OCI-LY1 (cell line): ENCODE data around the gene ABLIM3.

Experiments used
- H2AFZ ChIP-seq: fragments of 200-600 bp; sonication (generic), shearing (Covaris generic); 2 replicates; pipeline ENCODE4 v1.6.0; 2014; ENCODE audit warnings: antibody characterized with exemption, mild to moderate bottlenecking, low read length
- H3F3A ChIP-seq: fragments of 200-600 bp; sonication (generic), shearing (Covaris generic); 2 replicates; pipeline ENCODE4 v1.6.0; 2014; ENCODE audit warnings: mild to moderate bottlenecking, antibody characterized with exemption, low read length, moderate library complexity; ENCODE audit not compliant: insufficient read depth
- H3K27ac ChIP-seq: fragments of 200-600 bp; sonication (generic); 2 replicates; pipeline ENCODE4 v1.5.1; 2014; ENCODE audit warnings: low read length, mixed run types, mild to moderate bottlenecking, low read depth; ENCODE audit not compliant: poor library complexity, severe bottlenecking
- H3K27me3 ChIP-seq: fragments of 200-600 bp; sonication (generic); 2 replicates; pipeline ENCODE4 v1.6.0; 2014; ENCODE audit warnings: antibody characterized with exemption, mild to moderate bottlenecking, low read length, moderate library complexity; ENCODE audit not compliant: insufficient read depth
- H3K36me3 ChIP-seq: fragments of 200-600 bp; sonication (generic); 2 replicates; pipeline ENCODE4 v1.6.1; 2014; ENCODE audit warnings: mild to moderate bottlenecking, antibody characterized with exemption, low read length, moderate library complexity, mixed read lengths; ENCODE audit not compliant: insufficient read depth
- H3K4me1 ChIP-seq: fragments of 200-600 bp; sonication (generic); 2 replicates; pipeline ENCODE4 v1.5.1; 2014; ENCODE audit warnings: mild to moderate bottlenecking, low read length, moderate library complexity; ENCODE audit not compliant: insufficient read depth, severe bottlenecking
- H3K4me2 ChIP-seq: fragments of 200-600 bp; sonication (generic), shearing (Covaris generic); 2 replicates; pipeline ENCODE4 v1.6.1; 2014; ENCODE audit warnings: low read length
- H3K4me3 ChIP-seq: fragments of 200-600 bp; sonication (generic); 2 replicates; pipeline ENCODE4 v1.5.1; 2014; ENCODE audit warnings: low read length, low read depth, mild to moderate bottlenecking, mixed read lengths; ENCODE audit not compliant: poor library complexity, severe bottlenecking
- H3K79me2 ChIP-seq: fragments of 200-600 bp; shearing (Covaris generic); 2 replicates; pipeline ENCODE4 v1.6.1; 2016; ENCODE audit warnings: mixed run types, low read length, mixed read lengths; ENCODE audit not compliant: insufficient read depth
- H3K9ac ChIP-seq: fragments of 200-600 bp; sonication (generic), shearing (Covaris generic); 2 replicates; pipeline ENCODE4 v1.6.1; 2014; ENCODE audit warnings: mild to moderate bottlenecking, low read length, mixed read lengths
- H3K9me2 ChIP-seq: fragments of 200-600 bp; sonication (generic), shearing (Covaris generic); 2 replicates; pipeline ENCODE4 v1.6.1; 2014; ENCODE audit warnings: low read depth, mild to moderate bottlenecking, low read length, mixed read lengths
- H3K9me3 ChIP-seq: fragments of 200-600 bp; shearing (Covaris generic); 2 replicates; pipeline ENCODE4 v1.6.1; 2014; ENCODE audit warnings: low read length, mixed read lengths
- H4K20me1 ChIP-seq: fragments of 200-600 bp; sonication (generic), shearing (Covaris generic); 2 replicates; pipeline ENCODE4 v1.6.0; 2016; ENCODE audit warnings: mild to moderate bottlenecking, low read length; ENCODE audit not compliant: insufficient read depth
- EZH2 ChIP-seq: fragments of 200-600 bp; sonication (generic), shearing (Covaris generic); IDR thresholded peaks from 2 replicates; pipeline ENCODE4 v1.8.0; 2017; ENCODE audit warnings: borderline replicate concordance, mixed run types, mild to moderate bottlenecking, antibody characterized with exemption, low read length, moderate library complexity, mixed read lengths
- TF ChIP-seq, protein P1 (sequence below): fragments of 200-600 bp; sonication (generic), shearing (Covaris generic); IDR thresholded peaks from 2 replicates; pipeline ENCODE4 v1.5.1; 2017; ENCODE audit warnings: mild to moderate bottlenecking, antibody characterized with exemption, low read length, moderate library complexity, mixed read lengths

ABLIM3 gene

DNA sequence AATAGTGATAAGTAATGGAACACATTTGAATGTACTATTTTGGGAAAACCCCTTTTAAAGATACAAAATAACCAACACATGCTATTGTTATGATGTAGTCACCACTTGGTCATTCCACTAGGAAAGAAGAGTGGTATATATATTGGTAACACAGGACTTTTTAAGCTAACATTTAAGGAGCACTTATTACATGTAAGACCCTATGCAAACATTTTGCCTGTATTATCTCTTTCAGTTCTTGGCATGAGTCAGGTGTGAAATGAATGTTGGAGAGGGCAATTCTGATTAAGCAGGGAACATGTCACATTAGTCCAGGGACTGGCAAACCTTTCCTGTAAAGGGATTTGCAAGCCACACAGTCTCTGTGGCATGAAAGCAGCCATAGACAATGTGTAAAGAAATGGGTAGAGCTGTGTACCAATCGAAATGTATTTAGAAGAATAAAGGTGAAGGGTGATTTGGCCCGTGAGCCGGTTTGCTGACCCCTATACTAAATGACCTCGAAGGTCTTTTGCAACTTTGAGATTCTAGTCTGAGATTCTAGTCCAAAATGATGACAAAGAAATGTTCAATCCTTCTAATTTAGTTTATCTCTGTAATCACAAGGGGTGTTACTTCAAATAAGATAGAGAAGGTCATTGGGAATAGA lies 15.3 kb downstream of the ABLIM3 start:
- H3K79me2 ChIP-seq = no peaks in the 10 kb centered on the region

DNA sequence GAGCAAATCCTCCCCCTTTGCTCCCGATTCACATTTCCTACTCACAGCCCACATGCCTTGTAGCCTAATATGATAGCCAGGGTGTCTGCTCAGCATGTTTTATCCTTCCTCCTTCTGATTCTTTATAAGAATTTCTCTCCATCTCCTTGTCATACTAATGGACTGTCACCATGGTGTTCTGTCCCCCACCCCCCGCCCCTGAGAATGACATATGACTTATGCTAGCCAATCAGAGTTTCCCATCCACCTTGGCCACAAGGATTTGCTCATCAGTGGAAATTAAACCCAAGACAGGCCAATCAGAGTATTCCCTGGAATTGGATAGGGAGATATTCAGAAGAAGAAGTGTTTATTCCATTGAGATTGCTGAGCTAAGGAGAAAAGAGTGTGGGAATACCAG lies 16.0 kb downstream of the ABLIM3 start:
- no peak overlapping the region for H3K4me3 ChIP-seq
- no peaks in the 10 kb centered on the region for H3K36me3 ChIP-seq
- H3K4me1 ChIP-seq = no peaks in the 10 kb centered on the region
- H2AFZ ChIP-seq = no peak overlapping the region
- H3F3A ChIP-seq = no peaks in the 10 kb centered on the region
- no peak overlapping the region for H3K27ac ChIP-seq
- H3K9me2 ChIP-seq = no peaks in the 10 kb centered on the region
- no peaks in the 10 kb centered on the region for H4K20me1 ChIP-seq
- no peaks in the 10 kb centered on the region for H3K9me3 ChIP-seq
- H3K27me3 ChIP-seq = 0 out of 2 replicates have a peak, but pooled peaks cover 7% of the 10 kb centered on the region
- no peak overlapping the region for H3K9ac ChIP-seq
- TF ChIP-seq EZH2 = no peak
- TF ChIP-seq, protein P1, sequence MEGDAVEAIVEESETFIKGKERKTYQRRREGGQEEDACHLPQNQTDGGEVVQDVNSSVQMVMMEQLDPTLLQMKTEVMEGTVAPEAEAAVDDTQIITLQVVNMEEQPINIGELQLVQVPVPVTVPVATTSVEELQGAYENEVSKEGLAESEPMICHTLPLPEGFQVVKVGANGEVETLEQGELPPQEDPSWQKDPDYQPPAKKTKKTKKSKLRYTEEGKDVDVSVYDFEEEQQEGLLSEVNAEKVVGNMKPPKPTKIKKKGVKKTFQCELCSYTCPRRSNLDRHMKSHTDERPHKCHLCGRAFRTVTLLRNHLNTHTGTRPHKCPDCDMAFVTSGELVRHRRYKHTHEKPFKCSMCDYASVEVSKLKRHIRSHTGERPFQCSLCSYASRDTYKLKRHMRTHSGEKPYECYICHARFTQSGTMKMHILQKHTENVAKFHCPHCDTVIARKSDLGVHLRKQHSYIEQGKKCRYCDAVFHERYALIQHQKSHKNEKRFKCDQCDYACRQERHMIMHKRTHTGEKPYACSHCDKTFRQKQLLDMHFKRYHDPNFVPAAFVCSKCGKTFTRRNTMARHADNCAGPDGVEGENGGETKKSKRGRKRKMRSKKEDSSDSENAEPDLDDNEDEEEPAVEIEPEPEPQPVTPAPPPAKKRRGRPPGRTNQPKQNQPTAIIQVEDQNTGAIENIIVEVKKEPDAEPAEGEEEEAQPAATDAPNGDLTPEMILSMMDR = no peak
- no peaks in the 10 kb centered on the region for H3K79me2 ChIP-seq
- no peak overlapping the region for H3K4me2 ChIP-seq

More for the DNA sequence above, 15.3 kb downstream of the ABLIM3 start:
- H3K4me3 ChIP-seq = no peak overlapping the region
- H3K27me3 ChIP-seq = 0 out of 2 replicates have a peak, but pooled peaks cover 7% of the 10 kb centered on the region
- no peak overlapping the region for H3K27ac ChIP-seq
- no peaks in the 10 kb centered on the region for H3K9me3 ChIP-seq
- H2AFZ ChIP-seq = no peak overlapping the region
- no peak overlapping the region for H3K9ac ChIP-seq
- no peaks in the 10 kb centered on the region for H3K4me1 ChIP-seq
- TF ChIP-seq, protein P1 = no peak
- TF ChIP-seq EZH2 = no peak
- no peaks in the 10 kb centered on the region for H3F3A ChIP-seq
- no peak overlapping the region for H3K4me2 ChIP-seq
- H3K9me2 ChIP-seq = no peaks in the 10 kb centered on the region
- no peaks in the 10 kb centered on the region for H3K36me3 ChIP-seq
- no peaks in the 10 kb centered on the region for H4K20me1 ChIP-seq

DNA sequence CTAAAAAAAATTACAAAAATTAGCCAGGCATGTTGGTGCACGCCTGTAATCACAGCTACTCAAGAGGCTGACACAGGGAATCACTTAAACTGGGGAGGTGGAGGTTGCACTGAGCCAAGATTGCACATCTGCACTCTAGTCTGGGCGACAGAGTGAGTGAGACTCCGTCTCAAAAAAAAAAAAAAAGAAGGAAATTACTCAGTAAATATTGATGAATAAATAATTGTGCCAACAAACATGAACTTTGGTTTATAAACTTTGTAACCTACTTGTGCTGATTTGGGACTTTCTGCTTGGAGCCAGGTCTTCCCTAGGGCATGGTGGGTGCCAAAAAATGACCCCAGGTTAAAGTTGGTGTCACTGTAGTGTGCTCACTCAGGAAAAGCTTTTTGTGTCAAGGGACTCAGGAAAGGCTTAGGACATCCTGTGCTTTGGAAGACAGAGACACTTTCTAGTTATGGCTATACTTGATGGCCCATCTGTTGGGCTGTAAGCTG lies 19.0 kb downstream of the ABLIM3 start:
- Histone ChIP-seq H3K4me2 (no peak overlapping the region), H3K9me3 (no peaks in the 10 kb centered on the region), H3K4me1 (no peaks in the 10 kb centered on the region), H4K20me1 (no peaks in the 10 kb centered on the region), H3K9me2 (no peaks in the 10 kb centered on the region), H3K27me3 (0 out of 2 replicates have a peak, but pooled peaks cover 7% of the 10 kb centered on the region), H3K9ac (no peak overlapping the region), H3F3A (no peaks in the 10 kb centered on the region), H3K36me3 (no peaks in the 10 kb centered on the region), H3K4me3 (no peak overlapping the region), H2AFZ (no peak overlapping the region), H3K27ac (no peak overlapping the region), H3K79me2 (no peaks in the 10 kb centered on the region)
- TF ChIP-seq EZH2 = no peak
